HFF-Myc (cell line): Measurements from ENCODE around the gene RETN.

Experiments
- DNase-seq: peaks from one replicate; pipeline ENCODE4 v3.0.0-alpha.2; 2011; ENCODE audit warnings: low read depth; ENCODE audit errors: extremely low read depth
- H3K4me3 ChIP-seq: replicated peaks from 2 replicates; pipeline ENCODE4 v1.5.1; 2011; ENCODE audit warnings: low read depth, mild to moderate bottlenecking, control low read depth, low read length
- TF ChIP-seq, protein P1 (sequence below): IDR thresholded peaks from 2 replicates; pipeline ENCODE4 v1.5.1; 2012; ENCODE audit warnings: mild to moderate bottlenecking, low read depth, low read length, control low read depth; ENCODE audit errors: missing control alignments

RETN gene

GRCh38 chr19:7662657-7663056, 6.2 kb upstream of the RETN start:
- TF ChIP-seq, protein P1, sequence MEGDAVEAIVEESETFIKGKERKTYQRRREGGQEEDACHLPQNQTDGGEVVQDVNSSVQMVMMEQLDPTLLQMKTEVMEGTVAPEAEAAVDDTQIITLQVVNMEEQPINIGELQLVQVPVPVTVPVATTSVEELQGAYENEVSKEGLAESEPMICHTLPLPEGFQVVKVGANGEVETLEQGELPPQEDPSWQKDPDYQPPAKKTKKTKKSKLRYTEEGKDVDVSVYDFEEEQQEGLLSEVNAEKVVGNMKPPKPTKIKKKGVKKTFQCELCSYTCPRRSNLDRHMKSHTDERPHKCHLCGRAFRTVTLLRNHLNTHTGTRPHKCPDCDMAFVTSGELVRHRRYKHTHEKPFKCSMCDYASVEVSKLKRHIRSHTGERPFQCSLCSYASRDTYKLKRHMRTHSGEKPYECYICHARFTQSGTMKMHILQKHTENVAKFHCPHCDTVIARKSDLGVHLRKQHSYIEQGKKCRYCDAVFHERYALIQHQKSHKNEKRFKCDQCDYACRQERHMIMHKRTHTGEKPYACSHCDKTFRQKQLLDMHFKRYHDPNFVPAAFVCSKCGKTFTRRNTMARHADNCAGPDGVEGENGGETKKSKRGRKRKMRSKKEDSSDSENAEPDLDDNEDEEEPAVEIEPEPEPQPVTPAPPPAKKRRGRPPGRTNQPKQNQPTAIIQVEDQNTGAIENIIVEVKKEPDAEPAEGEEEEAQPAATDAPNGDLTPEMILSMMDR = no peak
- DNase-seq = no peak
- no peak overlapping the region for H3K4me3 ChIP-seq

DNA sequence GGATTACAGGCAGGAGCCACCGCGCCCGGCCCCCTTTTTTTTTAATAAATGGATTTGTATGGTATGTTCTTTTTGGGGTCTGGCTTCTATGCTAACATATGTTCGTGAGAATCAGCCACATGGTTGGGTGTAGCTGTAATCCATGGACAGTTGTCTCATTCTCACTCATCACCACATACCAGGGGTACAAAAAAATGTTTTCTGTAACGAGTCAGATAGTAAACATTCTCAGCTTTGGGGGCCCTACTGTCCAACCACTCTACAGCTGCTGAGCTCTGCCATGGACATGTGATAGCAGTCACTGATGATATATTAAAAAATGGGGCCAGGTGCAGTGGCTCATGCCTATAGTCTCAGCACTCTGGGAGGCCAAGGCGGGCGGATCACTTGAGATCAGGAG, 5.1 kb upstream of the RETN start:
- no peak for DNase-seq
- no peak overlapping the region for H3K4me3 ChIP-seq

GRCh38 chr19:7665076-7665475, 3.8 kb upstream of the RETN start:
- DNase-seq = no peak

More for the DNA sequence above, 5.1 kb upstream of the RETN start:
- TF ChIP-seq, protein P1 = no peak

GRCh38 chr19:7669641-7670040, 792 bp downstream of the RETN start:
- no peak for DNase-seq
- TF ChIP-seq, protein P1 = no peak
- H3K4me3 ChIP-seq = no peak overlapping the region

More at GRCh38 chr19:7665076-7665475, 3.8 kb upstream of the RETN start:
- no peak overlapping the region for H3K4me3 ChIP-seq
- TF ChIP-seq, protein P1 = no peak

DNA sequence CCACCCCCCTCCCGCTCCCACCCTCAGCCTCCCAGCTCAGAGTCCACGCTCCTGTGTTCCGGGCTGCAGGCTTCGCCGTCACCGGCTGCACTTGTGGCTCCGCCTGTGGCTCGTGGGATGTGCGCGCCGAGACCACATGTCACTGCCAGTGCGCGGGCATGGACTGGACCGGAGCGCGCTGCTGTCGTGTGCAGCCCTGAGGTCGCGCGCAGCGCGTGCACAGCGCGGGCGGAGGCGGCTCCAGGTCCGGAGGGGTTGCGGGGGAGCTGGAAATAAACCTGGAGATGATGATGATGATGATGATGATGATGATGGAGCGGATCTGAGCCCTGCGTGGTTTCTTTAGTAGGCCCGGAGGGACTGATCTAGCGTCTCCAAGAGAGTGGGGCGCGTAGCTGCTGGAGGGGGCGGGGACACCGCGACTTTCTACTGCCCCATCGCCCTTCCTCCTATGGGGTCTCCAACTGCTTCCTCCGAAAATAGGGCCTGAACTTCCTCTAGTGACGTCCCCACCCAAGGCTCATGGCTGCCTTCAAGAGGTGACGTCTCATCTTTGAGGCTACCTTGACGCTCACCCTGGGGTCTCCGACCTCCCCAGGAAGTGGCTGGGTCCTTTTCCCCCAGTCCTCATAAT, 1.4 kb downstream of the RETN start:
- DNase-seq = no peak
- TF ChIP-seq, protein P1 = no peak
- H3K4me3 ChIP-seq = no peak overlapping the region

- no peak overlapping the region for H3K4me3 ChIP-seq
- TF ChIP-seq, protein P1 = no peak
- DNase-seq = no peak
Observed at GRCh38 chr19:7670790-7671189, 1.9 kb downstream of the RETN start.

GRCh38 chr19:7672522-7672921, 3.7 kb downstream of the RETN start:
- H3K4me3 ChIP-seq = no peak overlapping the region
- TF ChIP-seq, protein P1 = no peak
- DNase-seq = no peak
